CD4-positive, alpha-beta T cell treated with Interleukin-17A for 4 hours (primary cell): ENCODE results near the gene RHBDL3.

Source experiments
- DNase-seq: peaks from one replicate; pipeline ENCODE4 v3.0.0-alpha.2; 2020; ENCODE audit warnings: mixed read lengths

The RHBDL3 gene

GRCh38 chr17:32267690-32268205 is 2.1 kb downstream of the RHBDL3 start:
- peak; percentile 47 for DNase-seq

GRCh38 chr17:32268734-32269288 is 3.2 kb downstream of the RHBDL3 start:
- no peak for DNase-seq

DNA sequence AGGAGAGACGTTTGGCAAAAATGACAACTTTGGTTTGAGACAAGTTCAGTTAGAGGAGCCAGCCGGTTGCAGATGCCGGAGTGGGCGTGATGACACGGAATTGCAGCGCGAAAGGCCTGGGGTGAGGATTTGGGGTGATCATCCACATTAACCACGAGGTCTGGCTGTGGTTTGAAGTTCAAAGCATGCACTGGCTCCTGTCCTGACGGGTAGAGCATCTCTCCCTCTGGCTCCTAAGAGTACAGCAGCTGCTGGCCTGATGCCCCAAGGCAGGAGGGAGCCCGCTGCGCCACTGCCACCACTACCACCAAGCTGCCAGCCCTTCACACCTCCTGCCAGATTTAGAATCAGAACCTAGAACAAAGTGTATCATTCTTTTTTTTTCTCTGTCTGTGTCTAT is 3.7 kb downstream of the RHBDL3 start:
- no peak for DNase-seq

DNA sequence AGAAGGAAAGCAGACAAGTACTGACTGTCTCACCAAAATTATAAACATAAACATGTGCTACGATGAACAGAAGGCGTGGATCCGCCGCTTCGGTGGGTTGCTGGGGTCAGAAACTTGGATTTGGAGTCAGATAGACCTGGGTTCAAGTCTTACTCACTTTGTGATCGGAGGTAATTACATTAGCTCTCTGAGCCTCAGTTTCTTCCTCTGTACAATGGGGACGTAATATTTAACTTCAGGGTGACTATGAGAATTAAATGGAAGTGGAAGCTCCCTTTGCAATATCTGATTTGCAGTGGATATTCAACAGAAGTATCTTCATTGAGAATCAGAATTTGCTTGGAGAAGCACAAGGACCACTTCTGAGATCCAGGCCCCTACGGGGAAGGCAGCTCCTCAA is 6.2 kb downstream of the RHBDL3 start:
- no peak for DNase-seq

- DNase-seq, result no peak
These were observed 8.5 kb downstream of the RHBDL3 start for GRCh38 chr17:32274101-32274500.

GRCh38 chr17:32274643-32275042 is 9.0 kb downstream of the RHBDL3 start:
- no peak for DNase-seq

DNA sequence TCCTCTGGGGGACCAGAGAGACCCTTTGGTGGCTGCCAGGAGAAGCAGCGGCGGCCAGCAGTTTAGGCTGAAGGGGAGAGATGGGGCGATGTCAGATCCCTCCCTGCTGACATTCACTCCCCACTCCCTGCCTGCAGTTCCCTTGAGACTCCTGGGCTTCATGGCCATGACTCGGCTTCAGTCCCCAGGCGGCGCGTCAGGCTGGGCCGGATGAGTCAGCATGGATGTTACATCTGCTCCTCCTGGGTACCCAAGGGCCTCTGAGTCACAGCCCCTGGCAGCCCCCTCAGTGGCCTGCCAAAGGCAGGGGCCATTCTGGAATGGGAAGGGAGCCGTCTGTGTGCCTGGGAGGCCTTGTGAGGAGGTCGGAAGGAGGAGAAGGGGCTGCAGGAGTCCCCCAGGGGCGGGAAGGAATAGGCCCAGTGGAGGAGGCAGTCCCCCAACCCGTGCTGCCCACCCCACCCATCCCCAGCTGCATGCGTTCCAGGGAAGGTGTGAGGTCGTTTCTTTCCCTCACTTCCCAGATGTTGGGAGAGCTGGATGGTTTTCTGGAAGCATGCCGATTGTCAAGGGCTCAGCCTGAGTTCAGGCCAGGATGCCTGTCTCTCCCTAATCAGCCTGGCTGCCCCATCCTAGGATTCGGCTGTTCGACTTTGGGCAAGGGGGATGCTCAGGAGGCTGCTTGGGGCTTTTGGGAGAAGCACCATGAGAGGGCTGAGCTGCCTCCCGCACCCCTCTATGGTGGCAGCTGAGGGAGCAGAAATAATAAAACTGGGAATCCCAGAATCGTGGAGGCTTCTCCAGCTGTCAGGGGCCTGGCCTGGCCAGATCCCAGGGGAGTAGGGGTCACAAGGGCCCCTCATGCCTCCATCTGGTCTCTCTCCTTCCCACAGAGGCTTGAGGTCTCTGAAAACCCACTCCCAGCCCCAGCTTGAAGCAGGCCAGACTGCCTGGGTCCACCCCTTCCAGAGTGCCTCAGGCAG is 9.7 kb downstream of the RHBDL3 start:
- no peak for DNase-seq

- DNase-seq, result no peak
These were observed 10.6 kb downstream of the RHBDL3 start for GRCh38 chr17:32276171-32276601.

DNA sequence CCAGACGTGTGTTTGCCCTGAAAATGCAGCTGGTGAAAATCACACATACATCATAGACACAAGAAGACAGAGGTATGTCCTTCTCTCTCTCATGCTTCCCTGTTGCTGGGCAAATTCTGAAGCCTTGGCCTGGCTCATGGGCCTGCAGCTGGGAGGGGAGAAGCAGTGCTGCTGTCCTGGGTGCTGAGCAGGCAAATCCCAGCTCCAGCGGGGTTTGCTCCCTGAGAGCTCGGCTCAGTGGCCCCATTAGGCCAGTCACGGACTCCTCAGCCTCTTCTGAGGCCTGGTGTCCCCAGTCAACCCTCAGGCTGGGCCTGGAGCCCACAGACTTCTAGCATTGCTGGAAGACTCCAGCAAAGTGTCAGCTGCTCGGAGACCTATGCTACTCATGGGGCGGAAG is 11.7 kb downstream of the RHBDL3 start:
- no peak for DNase-seq

- DNase-seq, result no peak
These were observed 13.2 kb downstream of the RHBDL3 start for GRCh38 chr17:32278815-32279214.

GRCh38 chr17:32279891-32280716 is 14.5 kb downstream of the RHBDL3 start:
- no peak for DNase-seq

GRCh38 chr17:32281011-32281451 is 15.4 kb downstream of the RHBDL3 start:
- no peak for DNase-seq

GRCh38 chr17:32283745-32284201 is 18.1 kb downstream of the RHBDL3 start:
- no peak for DNase-seq

DNA sequence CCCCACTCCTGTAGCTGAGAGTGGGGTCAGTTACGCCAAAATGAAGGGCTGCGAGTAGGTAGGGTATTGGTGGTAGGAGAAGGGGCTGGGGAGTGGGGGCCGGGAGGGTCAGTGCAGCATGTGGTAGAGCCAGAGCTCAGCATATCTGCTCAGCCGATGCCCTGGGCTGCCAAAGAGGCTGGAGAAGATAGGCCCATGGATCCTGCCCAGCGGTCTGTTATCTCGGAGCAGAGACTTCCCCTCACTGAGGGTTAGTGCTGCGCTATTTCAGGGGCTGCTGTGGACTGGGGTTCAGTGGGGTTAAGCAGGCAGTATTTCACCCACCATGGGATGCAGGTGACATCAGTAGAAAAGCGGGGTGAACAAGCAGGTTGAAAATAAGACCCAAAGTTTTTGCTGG is 19.7 kb downstream of the RHBDL3 start:
- DNase-seq, result no peak

DNA sequence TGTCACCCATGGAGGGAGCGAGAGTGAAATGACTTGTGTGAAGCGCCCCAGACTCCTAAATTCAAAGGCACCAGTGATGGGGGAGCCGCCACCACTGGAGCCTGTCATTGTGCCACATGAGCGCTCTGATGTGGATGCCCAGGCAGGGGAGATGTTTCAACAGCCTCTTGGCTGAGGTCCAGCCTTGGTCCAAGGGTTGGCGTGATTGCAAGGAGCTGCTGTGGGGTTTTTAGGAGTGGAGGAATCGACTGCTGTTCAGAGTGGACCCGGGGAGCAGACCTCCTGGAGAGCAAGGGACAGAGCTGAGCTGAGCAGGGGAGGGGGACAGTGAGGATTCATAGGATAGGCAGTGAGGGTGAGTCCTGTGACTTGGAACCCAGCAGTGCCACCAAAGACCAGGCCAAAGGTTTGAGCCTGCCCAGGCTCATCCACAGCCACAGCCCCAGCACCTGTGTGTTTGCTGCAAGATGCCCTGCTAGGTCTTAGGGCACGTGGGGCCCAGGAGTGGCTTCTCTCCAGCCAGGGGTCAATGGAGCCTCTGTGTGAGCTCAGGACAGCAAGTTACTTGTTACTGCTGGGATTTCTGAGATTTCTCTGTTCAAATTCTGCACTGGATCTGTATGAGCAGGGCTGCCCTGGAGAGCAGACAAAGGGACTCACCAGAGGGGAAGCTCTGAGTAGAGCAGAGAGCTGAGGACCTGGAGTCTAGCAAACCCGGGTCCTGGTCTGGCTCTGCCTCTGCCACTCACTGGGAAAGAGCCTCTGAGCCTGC is 20.3 kb downstream of the RHBDL3 start:
- DNase-seq, result no peak

- DNase-seq, result no peak
These were observed 20.9 kb downstream of the RHBDL3 start for GRCh38 chr17:32286518-32286900.

DNA sequence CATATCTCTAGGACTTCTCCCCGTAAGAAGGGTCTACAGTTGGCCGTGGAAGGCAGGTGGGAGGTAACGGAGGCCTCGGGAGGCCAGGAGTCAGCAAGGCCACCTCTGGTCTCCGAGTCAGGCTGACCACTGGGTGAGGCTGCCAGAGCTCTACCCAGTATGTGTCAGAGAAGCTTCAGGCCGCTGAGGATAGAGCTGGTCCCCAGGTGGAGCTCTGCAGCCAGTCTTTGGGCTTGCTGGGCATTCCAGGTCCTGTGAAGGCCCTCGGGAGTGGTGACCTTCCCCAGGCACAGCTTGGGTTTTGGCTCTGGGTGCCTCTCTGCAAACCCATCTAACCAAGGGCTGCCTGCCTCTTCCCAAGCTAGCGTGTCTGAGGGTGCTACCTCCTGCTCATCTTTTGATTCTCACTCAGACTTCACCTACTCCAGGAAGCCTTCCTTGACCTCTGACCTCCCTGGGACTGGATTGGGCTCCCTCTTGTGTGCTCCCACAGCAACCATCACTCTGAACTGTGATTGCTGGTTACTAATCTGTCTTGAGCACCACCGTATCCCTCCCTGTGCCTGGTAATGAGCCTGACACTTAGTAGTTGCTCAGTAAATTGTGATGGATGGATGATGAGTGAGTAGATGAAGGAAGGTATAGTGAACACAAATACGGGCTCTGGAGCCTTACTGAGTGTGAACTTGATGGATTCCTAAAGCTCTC is 22.3 kb downstream of the RHBDL3 start:
- no peak for DNase-seq

DNA sequence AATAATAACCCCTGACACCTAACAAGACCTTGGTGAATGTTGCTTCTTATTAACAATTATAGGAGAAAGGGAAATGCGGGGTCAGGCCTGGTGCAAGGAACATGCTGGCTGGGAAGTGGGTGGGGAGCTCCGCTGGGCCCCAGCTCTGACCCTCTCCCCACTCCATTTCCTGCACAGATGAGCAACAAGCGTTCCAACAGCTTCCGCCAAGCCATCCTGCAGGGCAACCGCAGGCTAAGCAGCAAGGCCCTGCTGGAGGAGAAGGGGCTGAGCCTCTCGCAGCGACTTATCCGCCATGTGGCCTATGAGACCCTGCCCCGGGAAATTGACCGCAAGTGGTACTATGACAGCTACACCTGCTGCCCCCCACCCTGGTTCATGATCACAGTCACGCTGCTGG is 23.0 kb downstream of the RHBDL3 start:
- DNase-seq, result no peak

DNA sequence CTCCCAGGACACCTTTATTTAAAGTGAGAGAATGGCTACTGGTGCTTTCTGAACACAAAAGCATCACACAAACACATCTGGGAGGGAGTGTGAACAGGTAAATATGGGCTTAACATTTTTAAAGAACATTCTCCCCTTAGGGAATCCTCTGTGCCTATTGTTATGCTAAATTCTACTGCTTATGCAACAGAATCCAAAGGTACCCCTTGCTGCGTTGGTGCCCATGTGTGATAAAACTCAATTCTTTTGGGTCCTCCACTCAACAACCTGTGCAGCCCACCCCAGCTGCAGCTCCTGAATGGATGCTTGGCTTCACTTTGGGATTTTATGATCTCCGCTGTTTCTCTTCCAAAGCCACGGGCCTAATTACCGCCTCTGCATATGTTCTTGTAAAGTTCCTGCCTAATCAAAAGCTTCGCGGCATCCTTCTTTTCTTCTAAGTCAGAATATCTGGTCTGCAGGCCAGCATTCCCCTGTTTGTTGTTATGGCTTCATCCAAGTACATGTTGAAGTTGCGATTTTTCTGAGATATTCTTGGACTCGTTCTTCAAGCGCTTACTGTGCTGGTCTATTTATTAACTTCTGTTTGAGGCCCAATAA is 23.9 kb downstream of the RHBDL3 start:
- DNase-seq, result no peak

GRCh38 chr17:32292094-32292493 is 26.5 kb downstream of the RHBDL3 start:
- no peak for DNase-seq

DNA sequence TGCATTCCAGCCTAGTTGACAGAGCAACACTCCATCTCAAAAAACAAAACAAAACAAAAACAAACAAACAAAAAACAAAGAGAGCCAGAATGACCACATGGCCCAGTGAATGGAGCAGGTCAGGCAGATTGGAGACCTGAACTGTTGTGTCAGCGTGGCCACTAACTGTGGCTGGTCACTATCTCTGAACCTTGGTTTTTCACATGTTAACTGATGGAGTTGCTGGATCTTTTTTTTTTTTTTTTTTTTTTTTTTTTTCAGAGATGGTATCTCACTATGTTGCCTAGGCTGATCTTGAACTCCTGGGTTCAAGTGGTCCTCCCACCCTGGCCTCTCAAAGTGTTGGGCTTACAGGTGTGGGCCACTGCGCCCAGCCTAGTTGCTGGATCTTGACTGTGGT is 31.8 kb downstream of the RHBDL3 start:
- DNase-seq, result no peak
